ENCODE measurements around the gene GRIK5. TPM values are rescaled to one million over a fixed set of nuclear protein-coding genes. Genes with fewer than 3 reads are reported as not detected.

GRIK5 gene
- total and polyA plus RNA-seq, 2 donors (not counting 3 experiments of a cell fraction or from before 2014, with no cell fraction given), result 0.80 to 2.2 TPM

DNA sequence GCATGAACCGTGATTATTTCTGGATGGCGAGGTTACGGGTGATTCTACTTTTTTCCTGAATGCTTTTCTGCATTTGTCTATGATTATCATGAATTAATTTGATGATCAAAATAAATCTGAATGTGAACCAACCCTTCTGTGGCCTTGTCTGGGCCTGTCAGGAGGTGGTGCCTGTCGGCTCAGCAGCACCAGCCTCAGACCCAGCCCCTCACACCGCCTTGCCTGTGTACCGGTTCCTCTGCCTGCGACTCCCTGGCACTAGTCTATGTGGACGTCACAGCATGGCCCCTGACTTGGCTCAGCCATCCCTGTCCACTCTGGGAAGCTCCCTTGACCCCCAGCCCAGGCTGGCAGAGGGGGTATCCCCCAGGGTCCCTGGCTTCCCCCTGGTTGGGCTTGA, 95.4 kb downstream of the GRIK5 start:
- BruUV-seq (replicated peaks), result no TSS peak
- POLR2A ChIA-PET, result interaction anchor here (0.7 kb wide), 1 partner anchor 14 kb away, joined by 3 read pairs; no protein-coding TSS in a partner anchor

More for the DNA sequence above, 95.4 kb downstream of the GRIK5 start:
- Histone ChIP-seq H4K20me1 (replicated peaks; ENCODE audit: control insufficient read depth, extremely low read depth, insufficient read depth, low read length) (no peaks in the 10 kb centered on the region), H3K4me2 (ENCODE audit: insufficient read depth, low read length) (no peak overlapping the region), H3K4me1 (ENCODE audit: control insufficient read depth, extremely low read depth, insufficient read depth, low read length) (no peaks in the 10 kb centered on the region), H3K27ac (ENCODE audit: insufficient read depth, low read depth, low read length) (no peak overlapping the region), H2AFZ (ENCODE audit: low read depth, low read length) (no peak overlapping the region), H3K36me3 (ENCODE audit: control insufficient read depth in 2 of 2, extremely low read depth in 1 of 2, insufficient read depth in 2 of 2, low read length in 2 of 2) (no peaks in the 10 kb centered on the region), H3K27me3 (ENCODE audit: control insufficient read depth in 2 of 2, insufficient read depth in 2 of 2, low read length in 2 of 2) (no peaks in the 10 kb centered on the region), H3K9me1 (replicated peaks; ENCODE audit: control insufficient read depth, extremely low read depth, insufficient read depth, low read length) (no peaks in the 10 kb centered on the region), H3K9ac (replicated peaks; ENCODE audit: extremely low read depth, insufficient read depth, low read length) (no peak overlapping the region), H3K9me3 (replicated peaks; ENCODE audit: control insufficient read depth, insufficient read depth, low read length) (no peaks in the 10 kb centered on the region), H3K4me3 (replicated peaks in 1 of 3; ENCODE audit: insufficient read depth in 1 of 3, low read depth in 1 of 3, low read length in 3 of 3) (no peak overlapping the region), H3K79me2 (ENCODE audit: control insufficient read depth, insufficient read depth, low read length) (no peaks in the 10 kb centered on the region)
- no peak for FAIRE-seq
- CTCF ChIA-PET, result no interaction called here
- intact Hi-C loops (cut with micrococcal nuclease) (no loop called here), dilution Hi-C loops (cut with MboI; ENCODE audit: extremely low pct_ligation_motif_present, low sequenced_read_pairs) (no loop called here)
- TF ChIP-seq CTCF (IDR thresholded peaks at IDR 0.05; ENCODE audit: extremely low read depth in 1 of 2, insufficient read depth in 1 of 2, low read depth in 1 of 2, low read length in 2 of 2), result no peak
- no peak for TF ChIP-seq GATA2 (IDR thresholded peaks at IDR 0.05; ENCODE audit: insufficient read depth, insufficient read length, low read depth, low read length)
- no peak for TF ChIP-seq POLR2AphosphoS5 (IDR thresholded peaks at IDR 0.05; ENCODE audit: insufficient read depth, low read depth, low read length)
- no peak for TF ChIP-seq JUN (IDR thresholded peaks at IDR 0.05; ENCODE audit: borderline replicate concordance, insufficient read depth, insufficient read length, low read depth)
- no peak for TF ChIP-seq EZH2 (IDR thresholded peaks at IDR 0.05; ENCODE audit: borderline replicate concordance, low read depth, low read length, severe bottlenecking)
- no peak for TF ChIP-seq MYC (IDR thresholded peaks at IDR 0.05; ENCODE audit: low read depth, low read length)
- no peak for TF ChIP-seq FOS (IDR thresholded peaks at IDR 0.05; ENCODE audit: borderline replicate concordance, insufficient read depth, low read length)
- no peak for TF ChIP-seq POLR2A (IDR thresholded peaks at IDR 0.05; ENCODE audit: low read depth, low read length)
- TF ChIP-seq, protein P1, sequence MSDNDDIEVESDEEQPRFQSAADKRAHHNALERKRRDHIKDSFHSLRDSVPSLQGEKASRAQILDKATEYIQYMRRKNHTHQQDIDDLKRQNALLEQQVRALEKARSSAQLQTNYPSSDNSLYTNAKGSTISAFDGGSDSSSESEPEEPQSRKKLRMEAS (IDR thresholded peaks at IDR 0.05; ENCODE audit: insufficient read depth, insufficient read length), result no peak
- no peak for DNase-seq (ENCODE audit: low read depth, low spot score)

Data from endothelial cell of umbilical vein (primary cell).